ENCODE results near the gene NLE1. TPM values are rescaled to one million over a fixed set of nuclear protein-coding genes. Genes with fewer than 3 reads are reported as not detected.

Gene NLE1
- total RNA-seq, 2 donors from 2014 or later, result 9.1 to 18.5 TPM

DNA sequence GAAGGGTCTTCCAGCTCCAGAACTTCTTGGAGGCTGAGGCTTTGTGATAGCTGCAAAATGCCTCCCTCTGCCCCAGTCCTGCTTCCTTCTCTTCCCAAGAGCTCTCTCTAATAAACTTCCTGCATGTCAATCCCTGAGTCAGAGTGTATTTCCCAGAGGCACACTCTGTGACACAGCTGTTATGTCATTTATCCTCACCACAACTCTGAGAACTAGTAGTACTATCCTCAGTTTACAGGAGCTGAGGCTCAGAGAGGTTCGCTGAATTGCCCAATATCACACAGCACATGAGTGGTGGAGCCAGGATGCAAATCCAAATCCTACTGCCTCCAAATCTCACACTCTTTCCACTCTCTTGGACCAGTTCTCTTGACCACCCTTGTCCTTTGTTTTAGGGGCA, 25.6 kb upstream of the NLE1 start:
- intact Hi-C loops (cut with DNase I), result no loop called here
- TF ChIP-seq CTCF (IDR thresholded peaks at IDR 0.05), result no peak
- Histone ChIP-seq H3K27me3 (no peaks in the 10 kb centered on the region), H3K4me1 (no peaks in the 10 kb centered on the region), H3K27ac (no peak overlapping the region), H3K9ac (ENCODE audit: low read depth in 2 of 2, low read length in 2 of 2) (no peak overlapping the region), H3K36me3 (no peaks in the 10 kb centered on the region), H3K9me3 (no peaks in the 10 kb centered on the region), H3K4me3 (no peak overlapping the region)
- no peak for DNase-seq

- no peak for DNase-seq
- Histone ChIP-seq H3K9me3 (no peaks in the 10 kb centered on the region), H3K36me3 (no peaks in the 10 kb centered on the region), H3K27me3 (no peaks in the 10 kb centered on the region), H3K27ac (no peak overlapping the region), H3K4me3 (no peak overlapping the region), H3K4me1 (no peaks in the 10 kb centered on the region), H3K9ac (ENCODE audit: low read depth in 2 of 2, low read length in 2 of 2) (no peak overlapping the region)
- intact Hi-C loops (cut with DNase I), result no loop called here
- TF ChIP-seq CTCF (IDR thresholded peaks at IDR 0.05), result no peak
Measured at GRCh38 chr17:35167046-35167445, 24.9 kb upstream of the NLE1 start.

GRCh38 chr17:35166526-35166925, 24.4 kb upstream of the NLE1 start:
- DNase-seq, result no peak
- Histone ChIP-seq H3K4me3 (no peak overlapping the region), H3K27ac (no peak overlapping the region), H3K27me3 (no peaks in the 10 kb centered on the region), H3K36me3 (no peaks in the 10 kb centered on the region), H3K4me1 (no peaks in the 10 kb centered on the region), H3K9me3 (no peaks in the 10 kb centered on the region), H3K9ac (ENCODE audit: low read depth in 2 of 2, low read length in 2 of 2) (no peak overlapping the region)
- TF ChIP-seq CTCF (IDR thresholded peaks at IDR 0.05), result no peak
- intact Hi-C loops (cut with DNase I), result no loop called here

- H3K36me3 ChIP-seq, result no peaks in the 10 kb centered on the region
- intact Hi-C loops (cut with DNase I), result no loop called here
- no peak for DNase-seq
- no peak overlapping the region for H3K4me3 ChIP-seq
- no peaks in the 10 kb centered on the region for H3K27me3 ChIP-seq
- no peaks in the 10 kb centered on the region for H3K9me3 ChIP-seq
- H3K9ac ChIP-seq (ENCODE audit: low read depth in 2 of 2, low read length in 2 of 2), result no peak overlapping the region
- H3K27ac ChIP-seq, result no peak overlapping the region
- H3K4me1 ChIP-seq, result no peaks in the 10 kb centered on the region
- no peak for TF ChIP-seq CTCF (IDR thresholded peaks at IDR 0.05)
Measured at GRCh38 chr17:35164716-35165115, 22.6 kb upstream of the NLE1 start.

DNA sequence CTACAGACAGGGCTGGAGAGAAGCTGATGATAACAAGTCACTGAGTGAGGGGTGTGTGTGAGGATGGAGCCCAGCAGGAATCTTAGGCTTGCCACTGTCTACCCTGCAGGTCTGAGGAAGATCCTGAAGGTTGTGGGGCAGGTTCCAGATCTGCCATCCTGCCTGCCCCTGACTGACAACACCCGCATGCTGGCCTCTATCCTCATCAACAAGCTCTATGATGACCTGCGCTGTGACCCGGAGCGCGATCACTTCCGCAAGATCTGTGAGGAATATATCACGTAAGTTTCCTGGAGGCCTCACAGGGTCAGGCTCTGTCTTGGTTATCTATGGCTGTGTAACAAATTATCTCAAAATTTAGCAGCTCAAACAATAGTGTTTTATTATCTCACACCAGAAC, 21.8 kb upstream of the NLE1 start:
- intact Hi-C loops (cut with DNase I), result no loop called here
- no peak for DNase-seq
- no peak overlapping the region for H3K27ac ChIP-seq
- H3K9ac ChIP-seq (ENCODE audit: low read depth in 2 of 2, low read length in 2 of 2), result no peak overlapping the region
- TF ChIP-seq CTCF (IDR thresholded peaks at IDR 0.05), result no peak
- no peaks in the 10 kb centered on the region for H3K9me3 ChIP-seq
- no peak overlapping the region for H3K4me3 ChIP-seq
- no peaks in the 10 kb centered on the region for H3K4me1 ChIP-seq
- H3K36me3 ChIP-seq, result no peaks in the 10 kb centered on the region
- H3K27me3 ChIP-seq, result no peaks in the 10 kb centered on the region

DNA sequence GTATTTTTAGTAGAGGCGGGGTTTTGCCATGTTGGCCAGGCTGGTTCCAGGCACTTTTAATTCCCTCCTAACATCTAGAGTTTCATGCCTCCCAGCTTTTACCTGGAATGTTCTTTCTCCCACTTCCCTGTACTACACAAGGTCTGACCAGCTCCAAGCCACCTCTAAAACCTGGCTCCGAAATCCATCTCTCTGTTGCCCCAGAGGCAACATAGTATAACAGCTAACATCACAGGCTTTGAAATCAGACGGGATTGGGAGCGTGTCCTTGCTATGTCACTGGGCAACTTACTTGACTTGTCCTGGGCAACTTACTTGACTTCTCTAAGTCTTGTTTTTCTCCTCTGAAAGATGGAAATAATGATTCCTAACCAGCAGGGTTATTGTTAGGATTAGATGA, 20.7 kb upstream of the NLE1 start:
- no peaks in the 10 kb centered on the region for H3K27me3 ChIP-seq
- intact Hi-C loops (cut with DNase I), result no loop called here

More for the DNA sequence above, 20.7 kb upstream of the NLE1 start:
- no peaks in the 10 kb centered on the region for H3K4me1 ChIP-seq
- no peak for TF ChIP-seq CTCF (IDR thresholded peaks at IDR 0.05)
- DNase-seq, result no peak
- H3K9ac ChIP-seq (ENCODE audit: low read depth in 2 of 2, low read length in 2 of 2), result no peak overlapping the region
- H3K9me3 ChIP-seq, result no peaks in the 10 kb centered on the region
- H3K27ac ChIP-seq, result no peak overlapping the region
- no peaks in the 10 kb centered on the region for H3K36me3 ChIP-seq
- no peak overlapping the region for H3K4me3 ChIP-seq

Measured in colonic mucosa (tissue), 4 donors.